NCI-H524 treated with DMSO at 0.1 percent for 48 hours (cell line): ENCODE results near the gene STXBP1.
"Not testable (repeated sequence)": the region's sequence is repeated elsewhere in the genome, so short reads cannot be mapped to it uniquely, and the experiment has no call there.

Source experiments
- DNase-seq: peaks from one replicate; lab custom pipeline; 2025; lab: John Stamatoyannopoulos, UW

The STXBP1 gene

DNA sequence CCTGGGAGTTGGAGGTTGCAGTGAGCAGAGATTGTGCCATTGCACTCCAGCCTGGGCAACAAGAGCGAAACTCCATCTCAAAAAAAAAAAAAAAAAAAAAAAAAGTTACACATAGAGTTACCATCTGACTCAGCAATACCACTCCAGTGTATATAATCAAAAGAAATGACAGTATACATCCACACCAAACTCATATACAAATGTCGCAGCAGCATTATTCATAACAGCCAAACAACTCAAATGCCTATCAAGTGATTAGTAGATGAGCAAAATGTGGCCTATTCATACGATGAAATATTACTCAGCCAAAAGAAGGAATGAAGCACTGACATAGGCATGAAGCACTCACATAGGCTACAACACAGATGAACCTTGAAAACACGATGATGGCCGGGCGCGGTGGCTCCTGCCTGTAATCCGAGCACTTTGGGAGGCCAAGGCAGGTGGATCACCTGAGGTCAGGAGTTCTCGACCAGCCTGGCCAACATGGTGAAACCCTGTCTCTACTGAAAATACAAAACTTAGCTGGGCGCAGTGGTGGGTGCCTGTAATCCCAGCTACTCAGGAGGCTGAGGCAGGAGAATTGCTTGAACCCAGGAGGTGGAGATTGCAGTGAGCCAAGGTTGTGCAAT lies 9.4 kb downstream of the STXBP1 start:
- DNase-seq = not testable (repeated sequence)

- DNase-seq = no peak
These were observed 14.8 kb downstream of the STXBP1 start for GRCh38 chr9:127626752-127627493.

GRCh38 chr9:127627494-127627855 lies 15.4 kb downstream of the STXBP1 start:
- no peak for DNase-seq

GRCh38 chr9:127628758-127629467 lies 16.8 kb downstream of the STXBP1 start:
- DNase-seq = no peak

- DNase-seq = no peak
These were observed 17.5 kb downstream of the STXBP1 start for GRCh38 chr9:127629468-127630081.

GRCh38 chr9:127633216-127633862 lies 21.3 kb downstream of the STXBP1 start:
- no peak for DNase-seq

DNA sequence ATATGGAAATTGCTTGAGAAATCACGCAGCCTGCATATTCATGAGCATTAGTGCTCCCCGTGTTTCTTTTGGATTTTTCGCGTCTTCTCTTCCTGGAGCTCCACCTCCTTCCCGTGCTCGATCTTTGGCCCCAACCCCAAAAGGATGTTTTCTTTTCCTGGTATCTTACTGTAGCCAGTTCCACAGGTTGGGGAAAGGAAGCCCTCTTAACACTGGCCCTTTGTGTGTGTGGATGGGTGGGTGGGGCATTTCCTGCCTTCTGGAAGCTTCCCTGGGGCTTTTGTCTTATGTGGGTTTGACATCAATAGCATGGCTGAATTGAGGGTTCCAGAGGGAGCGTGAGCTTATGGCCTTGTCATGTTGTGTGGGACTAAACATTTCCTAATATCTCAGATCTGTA lies 21.9 kb downstream of the STXBP1 start:
- DNase-seq = no peak

- no peak for DNase-seq
These were observed 22.6 kb downstream of the STXBP1 start for GRCh38 chr9:127634698-127635097.

DNA sequence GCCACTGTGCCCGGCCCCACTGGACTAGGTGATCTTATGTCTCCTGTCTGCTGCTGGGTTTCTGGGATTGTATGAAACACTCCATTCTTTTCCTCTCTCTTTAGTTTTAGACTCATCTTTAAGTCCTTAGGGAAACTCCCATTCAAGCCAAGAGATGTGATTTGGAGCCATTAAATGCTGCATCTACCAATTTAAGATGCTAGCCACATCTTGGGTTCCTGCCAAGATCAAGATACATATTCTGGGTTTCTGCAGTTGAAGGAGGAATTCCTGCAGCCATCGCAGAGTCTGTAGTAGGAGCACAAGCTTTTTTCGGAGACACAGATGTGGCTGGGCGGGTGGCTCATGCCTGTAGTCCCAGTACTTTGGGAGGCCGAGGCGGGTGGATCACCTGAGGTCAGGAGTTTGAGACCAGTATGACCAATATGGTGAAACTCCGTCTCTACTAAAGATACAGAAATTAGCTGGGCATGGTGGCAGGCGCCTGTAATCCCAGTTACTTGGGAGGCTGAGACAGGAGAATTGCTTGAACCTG lies 23.2 kb downstream of the STXBP1 start:
- DNase-seq = no peak

- no peak for DNase-seq
These were observed 25.3 kb downstream of the STXBP1 start for GRCh38 chr9:127637322-127637847.

- DNase-seq = no peak
These were observed 28.9 kb downstream of the STXBP1 start for GRCh38 chr9:127640908-127641545.

DNA sequence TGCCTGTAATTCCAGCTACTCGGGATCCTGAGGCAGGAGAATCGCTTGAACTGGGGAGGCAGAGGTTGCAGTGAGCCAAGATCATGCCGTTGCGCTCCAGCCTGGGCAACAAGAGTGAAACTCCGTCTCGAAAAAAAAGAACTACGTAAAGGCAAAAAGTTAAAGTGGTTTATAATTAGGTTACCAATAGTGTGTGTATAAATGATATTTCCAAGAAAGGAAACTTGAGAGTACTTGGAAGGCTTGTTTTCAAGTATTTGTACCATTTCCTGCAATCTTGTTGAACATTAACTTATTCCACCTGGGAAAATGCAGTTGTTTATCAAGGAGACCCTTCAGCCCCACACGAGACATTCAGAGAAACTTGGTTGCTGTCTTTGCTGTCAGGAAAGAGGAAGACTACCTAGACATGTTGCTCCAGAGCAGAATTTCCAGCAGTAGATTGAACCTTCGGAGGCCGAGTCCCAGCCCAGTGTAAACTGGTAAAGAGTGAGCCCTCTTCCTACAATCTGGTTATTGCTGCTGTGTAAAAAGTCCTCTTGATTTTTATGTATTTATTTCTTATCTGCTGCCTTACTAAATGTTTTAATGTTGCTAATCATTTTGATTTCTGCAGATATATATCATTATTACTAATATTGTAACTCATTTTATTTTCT lies 30.1 kb downstream of the STXBP1 start:
- DNase-seq = no peak

DNA sequence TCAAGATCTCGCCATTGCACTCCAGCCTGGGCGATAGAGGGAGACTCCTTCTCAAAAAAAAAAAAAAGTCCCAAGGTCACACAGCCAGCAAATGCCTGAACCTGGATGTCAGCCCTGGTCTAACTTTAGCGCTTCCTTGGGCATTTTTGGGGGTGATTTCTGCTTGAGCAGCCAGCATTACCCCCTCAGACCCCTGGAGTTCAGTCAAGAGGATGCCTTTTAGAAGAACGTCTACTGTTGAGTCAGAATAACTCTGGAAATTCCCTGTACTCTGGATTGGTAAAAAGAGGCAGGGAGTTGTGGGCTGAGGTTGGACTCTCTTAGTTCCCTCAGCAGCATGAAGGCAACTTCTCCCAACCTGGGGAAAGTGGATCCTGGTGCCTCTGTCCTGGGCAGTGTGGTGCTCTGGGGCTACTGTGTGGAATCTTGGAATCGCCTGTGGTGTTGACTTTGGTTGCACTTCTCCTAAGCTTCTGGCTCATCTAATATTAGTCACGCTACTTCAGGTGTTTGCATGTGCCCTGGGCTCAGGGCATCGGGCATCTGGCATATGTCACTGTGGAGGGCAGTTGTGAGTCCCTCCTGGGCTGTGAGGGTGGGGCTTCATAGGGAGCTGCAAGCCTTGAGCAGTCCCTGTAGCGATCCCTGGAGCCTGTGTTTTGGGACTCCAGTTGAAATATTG lies 32.2 kb downstream of the STXBP1 start:
- DNase-seq = no peak

- DNase-seq = peak; percentile 71
These were observed 32.9 kb downstream of the STXBP1 start for GRCh38 chr9:127644943-127645342.

DNA sequence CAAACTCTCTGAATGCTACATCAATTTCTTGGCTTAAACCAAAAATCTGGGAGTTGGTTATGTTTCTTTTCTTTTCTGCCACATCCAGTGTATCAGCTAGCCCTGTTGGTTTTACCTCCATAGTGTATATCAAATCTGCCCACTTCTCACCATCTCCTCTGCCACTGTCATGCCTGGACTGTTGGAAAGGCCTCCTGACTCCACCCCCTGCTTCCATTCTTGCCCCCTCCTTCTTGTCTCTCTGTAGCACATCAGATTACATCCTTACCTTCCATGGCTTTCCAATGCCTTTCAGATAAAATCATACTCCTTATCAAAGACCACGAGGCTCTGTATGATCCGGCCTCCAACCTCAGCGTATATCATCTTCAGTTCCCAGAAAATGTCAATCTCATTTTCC lies 35.4 kb downstream of the STXBP1 start:
- DNase-seq = no peak

- DNase-seq = no peak
These were observed 38.4 kb downstream of the STXBP1 start for GRCh38 chr9:127650518-127650917.

GRCh38 chr9:127651697-127652610 lies 39.9 kb downstream of the STXBP1 start:
- DNase-seq = no peak

DNA sequence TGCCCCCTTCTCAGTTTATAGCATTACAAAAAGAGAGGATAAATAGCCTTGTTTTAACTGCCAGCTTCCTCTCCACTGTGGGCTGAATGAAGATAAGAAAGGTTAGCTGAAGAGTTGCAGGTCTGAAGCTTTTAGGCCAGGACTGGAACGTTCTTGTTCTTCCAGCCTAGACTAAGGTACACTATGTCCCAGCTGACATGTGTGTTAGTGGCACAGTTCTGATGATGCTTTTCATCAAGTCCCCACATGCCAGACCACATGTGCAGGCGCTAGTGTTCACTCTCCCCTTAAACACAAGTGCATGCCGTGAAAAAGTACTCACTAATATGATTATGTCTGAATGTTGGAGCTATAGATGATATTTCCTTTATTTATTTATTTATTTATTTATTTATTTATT lies 40.7 kb downstream of the STXBP1 start:
- DNase-seq = no peak

DNA sequence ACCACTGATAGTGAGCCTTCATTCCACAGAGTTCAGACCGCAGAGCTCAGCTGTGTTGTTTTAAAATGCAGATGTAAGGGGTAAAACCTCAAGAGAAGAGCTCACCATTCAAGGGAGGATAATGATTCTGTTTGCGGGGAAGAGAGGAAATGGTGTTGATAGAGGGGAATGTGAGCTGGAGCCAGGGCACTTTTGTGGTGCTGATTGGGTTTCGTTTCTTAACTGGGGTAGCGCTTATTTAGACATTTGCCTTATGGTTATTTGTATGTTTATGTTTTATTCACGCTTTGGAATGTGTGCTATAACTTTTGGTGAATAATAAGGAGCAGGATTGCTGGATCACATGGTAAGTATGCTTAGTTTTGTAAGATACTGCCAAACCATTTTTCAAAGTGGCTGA lies 42.5 kb downstream of the STXBP1 start:
- DNase-seq = no peak
